Loucy (cell line): Measurements from ENCODE around the gene ATP8A2.
A peak's percentile ranks its signal among the peaks of the same experiment; 100 is the strongest.
"Not testable (repeated sequence)": the region's sequence is repeated elsewhere in the genome, so short reads cannot be mapped to it uniquely, and the experiment has no call there.

ENCODE experiments used
- H2AFZ ChIP-seq: fragments of 200-600 bp; sonication (generic); 2 replicates; pipeline ENCODE4 v1.6.0; 2016; ENCODE audit warnings: antibody characterized with exemption, mild to moderate bottlenecking, low read length, moderate library complexity
- H3F3A ChIP-seq: fragments of 200-600 bp; 2 replicates; pipeline ENCODE4 v1.6.0; 2016; ENCODE audit warnings: antibody characterized with exemption, low read depth, mild to moderate bottlenecking
- H3K27me3 ChIP-seq: fragments of 200-600 bp; sonication (generic); 2 replicates; pipeline ENCODE4 v1.6.1; 2014; ENCODE audit warnings: low read length, mild to moderate bottlenecking; ENCODE audit not compliant: insufficient read depth, poor library complexity, severe bottlenecking
- H3K36me3 ChIP-seq: fragments of 200-600 bp; sonication (generic); 2 replicates; pipeline ENCODE4 v1.6.1; 2016; ENCODE audit warnings: low read length; ENCODE audit not compliant: insufficient read depth
- H3K4me1 ChIP-seq: fragments of 200-600 bp; sonication (generic); 2 replicates; pipeline ENCODE4 v1.5.1; 2014; ENCODE audit warnings: low read length, mild to moderate bottlenecking; ENCODE audit not compliant: insufficient read depth, poor library complexity, severe bottlenecking
- H3K4me2 ChIP-seq: fragments of 200-600 bp; sonication (generic); 2 replicates; pipeline ENCODE4 v1.6.0; 2014; ENCODE audit warnings: antibody characterized with exemption, low read length, low read depth, mild to moderate bottlenecking; ENCODE audit not compliant: poor library complexity, severe bottlenecking
- H3K4me3 ChIP-seq: fragments of 200-600 bp; sonication (generic); 2 replicates; pipeline ENCODE4 v1.5.1; 2014; ENCODE audit warnings: low read length, mild to moderate bottlenecking, mixed read lengths; ENCODE audit not compliant: poor library complexity, severe bottlenecking
- H3K79me2 ChIP-seq: fragments of 200-600 bp; sonication (generic); 2 replicates; pipeline ENCODE4 v1.6.1; 2014; ENCODE audit warnings: low read length; ENCODE audit not compliant: insufficient read depth
- H3K9ac ChIP-seq: fragments of 200-600 bp; sonication (generic); 2 replicates; pipeline ENCODE4 v1.6.0; 2014; ENCODE audit warnings: mild to moderate bottlenecking, low read depth, low read length, moderate library complexity; ENCODE audit not compliant: poor library complexity, severe bottlenecking
- H3K9me2 ChIP-seq: fragments of 200-600 bp; sonication (generic); replicated peaks from 2 replicates; pipeline ENCODE4 v1.6.1; 2016; ENCODE audit warnings: low read depth, low read length, mixed read lengths
- H3K9me3 ChIP-seq: fragments of 200-600 bp; sonication (generic); 2 replicates; pipeline ENCODE4 v1.6.1; 2014; ENCODE audit warnings: mild to moderate bottlenecking, antibody characterized with exemption, low read length, low read depth; ENCODE audit not compliant: insufficient read depth
- H4K20me1 ChIP-seq: fragments of 200-600 bp; sonication (generic); 2 replicates; pipeline ENCODE4 v1.6.0; 2014; ENCODE audit warnings: antibody characterized with exemption, low read length, mild to moderate bottlenecking; ENCODE audit not compliant: insufficient read depth, poor library complexity, severe bottlenecking
- CTCF ChIP-seq: fragments of 200-600 bp; sonication (generic); conservative IDR thresholded peaks from 2 replicates; pipeline ENCODE4 v1.5.1; 2014; ENCODE audit warnings: mild to moderate bottlenecking, antibody characterized with exemption, low read length
- EZH2phosphoT487 ChIP-seq: fragments of 200-600 bp; IDR thresholded peaks from 2 replicates; pipeline ENCODE4 v1.6.1; 2018; ENCODE audit warnings: antibody characterized with exemption, mild to moderate bottlenecking, moderate library complexity, borderline replicate concordance

Gene ATP8A2

DNA sequence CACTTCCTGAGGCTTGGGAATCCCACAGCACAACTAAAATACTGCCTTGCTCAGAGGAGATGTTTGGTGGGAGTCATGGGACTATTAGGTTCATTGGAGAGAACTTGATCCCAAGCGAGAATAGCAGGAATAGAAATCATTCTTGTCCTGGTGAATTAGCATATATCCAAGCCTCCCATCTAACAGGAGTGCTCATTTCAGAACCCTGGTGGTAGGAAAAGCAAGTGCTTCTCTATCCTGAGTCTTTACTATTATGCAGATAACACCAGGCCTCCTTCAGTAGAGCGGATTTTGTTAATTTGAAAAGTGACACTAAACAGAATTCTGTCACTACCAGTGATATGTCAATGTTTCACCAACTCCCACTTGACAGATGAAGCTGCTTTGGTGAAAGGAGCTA, 199.5 kb downstream of the ATP8A2 start:
- TF ChIP-seq EZH2phosphoT487 = no peak
- TF ChIP-seq CTCF = peak; percentile 28; the same call in 1 of the 2 replicates
- Histone ChIP-seq H3K4me2 (no peak overlapping the region), H3K9me2 (no peaks in the 10 kb centered on the region), H3K79me2 (no peaks in the 10 kb centered on the region), H3K4me1 (no peaks in the 10 kb centered on the region), H3F3A (no peaks in the 10 kb centered on the region), H3K27me3 (no peaks in the 10 kb centered on the region), H3K9ac (no peak overlapping the region), H2AFZ (no peak overlapping the region), H3K36me3 (no peaks in the 10 kb centered on the region), H3K4me3 (no peak overlapping the region), H3K9me3 (no peaks in the 10 kb centered on the region), H4K20me1 (no peaks in the 10 kb centered on the region)

GRCh38 chr13:25572171-25572570, 200.4 kb downstream of the ATP8A2 start:
- not testable (repeated sequence) for H3K9me3 ChIP-seq, H3K27me3 ChIP-seq, H3K36me3 ChIP-seq, H3F3A ChIP-seq, H3K79me2 ChIP-seq, H3K9me2 ChIP-seq, H4K20me1 ChIP-seq, H3K4me2 ChIP-seq, H3K4me1 ChIP-seq, H3K4me3 ChIP-seq, H2AFZ ChIP-seq, H3K9ac ChIP-seq

GRCh38 chr13:25574437-25575411, 202.9 kb downstream of the ATP8A2 start:
- TF ChIP-seq EZH2phosphoT487 = no peak
- TF ChIP-seq CTCF = peak; percentile 98
- no peaks in the 10 kb centered on the region for H3K9me3 ChIP-seq
- no peaks in the 10 kb centered on the region for H3K79me2 ChIP-seq
- H3K9me2 ChIP-seq = no peaks in the 10 kb centered on the region
- no peak overlapping the region for H3K4me3 ChIP-seq
- H3K4me1 ChIP-seq = no peaks in the 10 kb centered on the region
- H2AFZ ChIP-seq = no peak overlapping the region
- no peaks in the 10 kb centered on the region for H3F3A ChIP-seq
- H3K27me3 ChIP-seq = no peaks in the 10 kb centered on the region
- no peak overlapping the region for H3K4me2 ChIP-seq
- H3K9ac ChIP-seq = no peak overlapping the region
- no peaks in the 10 kb centered on the region for H4K20me1 ChIP-seq
- H3K36me3 ChIP-seq = no peaks in the 10 kb centered on the region

DNA sequence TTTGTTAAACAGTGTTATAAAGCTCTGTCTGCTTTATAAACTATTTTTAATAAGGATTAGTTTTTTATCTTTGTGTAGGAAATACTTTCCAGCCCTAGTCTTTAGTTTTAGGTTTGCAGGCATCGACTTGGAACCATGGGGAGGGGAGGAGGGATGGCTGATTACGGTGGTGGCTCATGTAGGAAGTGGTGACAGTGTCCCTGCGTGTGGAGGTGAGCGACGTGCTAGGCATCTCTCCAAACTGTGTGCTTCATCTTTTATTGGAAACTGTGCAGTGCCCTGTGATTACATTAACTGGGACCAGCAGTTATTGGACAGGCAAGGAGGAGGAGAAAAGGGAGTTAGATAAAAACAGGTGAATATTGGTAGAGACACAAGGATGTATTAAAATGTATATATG, 203.8 kb downstream of the ATP8A2 start:
- no peaks in the 10 kb centered on the region for H3F3A ChIP-seq
- no peak overlapping the region for H3K4me3 ChIP-seq
- no peaks in the 10 kb centered on the region for H3K36me3 ChIP-seq
- H3K4me2 ChIP-seq = no peak overlapping the region
- TF ChIP-seq CTCF = no peak
- TF ChIP-seq EZH2phosphoT487 = no peak
- no peaks in the 10 kb centered on the region for H3K9me3 ChIP-seq
- no peaks in the 10 kb centered on the region for H3K27me3 ChIP-seq
- no peaks in the 10 kb centered on the region for H3K79me2 ChIP-seq
- H4K20me1 ChIP-seq = no peaks in the 10 kb centered on the region
- H2AFZ ChIP-seq = no peak overlapping the region
- no peaks in the 10 kb centered on the region for H3K9me2 ChIP-seq
- no peaks in the 10 kb centered on the region for H3K4me1 ChIP-seq
- H3K9ac ChIP-seq = no peak overlapping the region
